ENCODE data around the gene HHIPL2.
"Not testable (repeated sequence)": the region's sequence is repeated elsewhere in the genome, so short reads cannot be mapped to it uniquely, and the experiment has no call there.

Gene HHIPL2

GRCh38 chr1:222539951-222540597 is 7.8 kb downstream of the HHIPL2 start:
- no peak for DNase-seq

- no peak for DNase-seq
Observed at GRCh38 chr1:222535455-222535854, 12.4 kb downstream of the HHIPL2 start.

GRCh38 chr1:222530852-222531251 is 17.1 kb downstream of the HHIPL2 start:
- DNase-seq: peak; percentile 8

- DNase-seq: no peak
Observed at GRCh38 chr1:222529916-222530315, 18.0 kb downstream of the HHIPL2 start.

GRCh38 chr1:222529181-222529580 is 18.7 kb downstream of the HHIPL2 start:
- DNase-seq: no peak

GRCh38 chr1:222525951-222526350 is 22.0 kb downstream of the HHIPL2 start:
- no peak for DNase-seq

GRCh38 chr1:222523852-222524251 is 24.1 kb downstream of the HHIPL2 start:
- no peak for DNase-seq

- DNase-seq: no peak
Observed at GRCh38 chr1:222522105-222522915, 25.6 kb downstream of the HHIPL2 start.

GRCh38 chr1:222521299-222522104 is 26.4 kb downstream of the HHIPL2 start:
- DNase-seq: no peak

- DNase-seq: not testable (repeated sequence)
Observed at GRCh38 chr1:222489496-222489895, 58.4 kb downstream of the HHIPL2 start.

GRCh38 chr1:222487774-222488173 is 60.1 kb downstream of the HHIPL2 start:
- not testable (repeated sequence) for DNase-seq

GRCh38 chr1:222484005-222484404 is 63.9 kb downstream of the HHIPL2 start:
- not testable (repeated sequence) for DNase-seq

- not testable (repeated sequence) for DNase-seq
Observed at GRCh38 chr1:222479567-222479966, 68.3 kb downstream of the HHIPL2 start.

GRCh38 chr1:222476436-222476835 is 71.5 kb downstream of the HHIPL2 start:
- DNase-seq: not testable (repeated sequence)

- DNase-seq: not testable (repeated sequence)
Observed at GRCh38 chr1:222473717-222474116, 74.2 kb downstream of the HHIPL2 start.

- DNase-seq: not testable (repeated sequence)
Observed at GRCh38 chr1:222472776-222473540, 74.9 kb downstream of the HHIPL2 start.

Measured in NCI-H2029 (cell line).